KMS-11 (cell line): ENCODE results near the gene SPATA24.

Experiments used
- H2AFZ ChIP-seq: fragments of 200-600 bp; sonication (generic); 2 replicates; pipeline ENCODE4 v1.6.1; 2016; ENCODE audit warnings: antibody characterized with exemption, mixed run types, low read depth
- H3K27ac ChIP-seq: fragments of 200-600 bp; sonication (generic); 2 replicates; pipeline ENCODE4 v1.6.1; 2016; ENCODE audit warnings: mild to moderate bottlenecking, mixed run types
- H3K27me3 ChIP-seq: fragments of 200-600 bp; sonication (generic); 2 replicates; pipeline ENCODE4 v1.6.1; 2017; ENCODE audit warnings: mild to moderate bottlenecking, low read depth, mixed run types, moderate library complexity; ENCODE audit not compliant: insufficient read depth
- H3K36me3 ChIP-seq: fragments of 200-600 bp; sonication (generic); 2 replicates; pipeline ENCODE4 v1.6.1; 2017; ENCODE audit warnings: mild to moderate bottlenecking, mixed run types; ENCODE audit not compliant: insufficient read depth
- H3K4me1 ChIP-seq: fragments of 200-600 bp; sonication (generic); 2 replicates; pipeline ENCODE4 v1.6.1; 2016; ENCODE audit warnings: mild to moderate bottlenecking, low read depth, mixed run types; ENCODE audit not compliant: poor library complexity, severe bottlenecking
- H3K4me2 ChIP-seq: fragments of 200-600 bp; sonication (generic); 2 replicates; pipeline ENCODE4 v1.7.0; 2016; ENCODE audit warnings: mild to moderate bottlenecking, mixed run types
- H3K4me3 ChIP-seq: fragments of 200-600 bp; sonication (generic); IDR thresholded peaks from 2 replicates; pipeline ENCODE4 v1.6.1; 2017; ENCODE audit warnings: low read depth, low read length, mixed read lengths; ENCODE audit not compliant: insufficient read depth
- H3K79me2 ChIP-seq: fragments of 200-600 bp; sonication (generic); 2 replicates; pipeline ENCODE4 v1.6.1; 2016; ENCODE audit warnings: low read depth, mixed run types; ENCODE audit not compliant: insufficient read depth
- H3K9ac ChIP-seq: fragments of 200-600 bp; sonication (generic); 2 replicates; pipeline ENCODE4 v1.6.1; 2016; ENCODE audit warnings: mild to moderate bottlenecking, mixed run types
- H4K20me1 ChIP-seq: fragments of 200-600 bp; sonication (generic); 2 replicates; pipeline ENCODE4 v1.6.1; 2016; ENCODE audit warnings: mild to moderate bottlenecking, mixed run types; ENCODE audit not compliant: insufficient read depth
- TF ChIP-seq, protein P1 (sequence below): fragments of 200-600 bp; sonication (generic); conservative IDR thresholded peaks from 2 replicates; pipeline ENCODE4 v1.6.1; 2017; ENCODE audit warnings: low read depth, mild to moderate bottlenecking, antibody characterized with exemption, low read length, moderate library complexity, mixed read lengths

Gene SPATA24

DNA sequence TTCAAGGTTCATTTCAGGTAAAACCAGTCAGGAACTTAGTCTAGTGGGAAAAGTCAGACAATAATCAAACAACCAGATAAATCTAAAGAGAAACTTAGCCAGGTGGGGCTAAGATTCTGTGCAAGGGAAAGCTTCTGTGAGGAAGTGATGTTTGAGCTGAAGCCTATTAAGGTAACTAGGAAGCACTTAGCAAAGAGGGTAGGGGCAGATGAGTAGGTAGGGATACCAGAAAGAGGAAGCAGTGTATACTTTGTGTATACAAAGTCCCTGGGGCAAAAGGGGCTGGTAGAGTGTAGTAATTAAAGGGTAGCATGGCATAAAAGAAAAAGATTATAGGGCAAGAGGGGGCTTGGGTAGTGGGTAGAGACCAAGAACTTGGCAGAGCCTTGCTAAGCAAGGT lies 3.6 kb upstream of the SPATA24 start:
- Histone ChIP-seq H3K27me3 (no peaks in the 10 kb centered on the region), H3K79me2 (no peaks in the 10 kb centered on the region), H3K36me3 (no peaks in the 10 kb centered on the region), H3K4me1 (peaks cover 25% of the 10 kb centered on the region), H2AFZ (no peak overlapping the region), H4K20me1 (no peaks in the 10 kb centered on the region), H3K9ac (no peak overlapping the region), H3K4me2 (no peak overlapping the region), H3K27ac (no peak overlapping the region), H3K4me3 (no peak overlapping the region)
- TF ChIP-seq, protein P1, sequence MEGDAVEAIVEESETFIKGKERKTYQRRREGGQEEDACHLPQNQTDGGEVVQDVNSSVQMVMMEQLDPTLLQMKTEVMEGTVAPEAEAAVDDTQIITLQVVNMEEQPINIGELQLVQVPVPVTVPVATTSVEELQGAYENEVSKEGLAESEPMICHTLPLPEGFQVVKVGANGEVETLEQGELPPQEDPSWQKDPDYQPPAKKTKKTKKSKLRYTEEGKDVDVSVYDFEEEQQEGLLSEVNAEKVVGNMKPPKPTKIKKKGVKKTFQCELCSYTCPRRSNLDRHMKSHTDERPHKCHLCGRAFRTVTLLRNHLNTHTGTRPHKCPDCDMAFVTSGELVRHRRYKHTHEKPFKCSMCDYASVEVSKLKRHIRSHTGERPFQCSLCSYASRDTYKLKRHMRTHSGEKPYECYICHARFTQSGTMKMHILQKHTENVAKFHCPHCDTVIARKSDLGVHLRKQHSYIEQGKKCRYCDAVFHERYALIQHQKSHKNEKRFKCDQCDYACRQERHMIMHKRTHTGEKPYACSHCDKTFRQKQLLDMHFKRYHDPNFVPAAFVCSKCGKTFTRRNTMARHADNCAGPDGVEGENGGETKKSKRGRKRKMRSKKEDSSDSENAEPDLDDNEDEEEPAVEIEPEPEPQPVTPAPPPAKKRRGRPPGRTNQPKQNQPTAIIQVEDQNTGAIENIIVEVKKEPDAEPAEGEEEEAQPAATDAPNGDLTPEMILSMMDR, result no peak

DNA sequence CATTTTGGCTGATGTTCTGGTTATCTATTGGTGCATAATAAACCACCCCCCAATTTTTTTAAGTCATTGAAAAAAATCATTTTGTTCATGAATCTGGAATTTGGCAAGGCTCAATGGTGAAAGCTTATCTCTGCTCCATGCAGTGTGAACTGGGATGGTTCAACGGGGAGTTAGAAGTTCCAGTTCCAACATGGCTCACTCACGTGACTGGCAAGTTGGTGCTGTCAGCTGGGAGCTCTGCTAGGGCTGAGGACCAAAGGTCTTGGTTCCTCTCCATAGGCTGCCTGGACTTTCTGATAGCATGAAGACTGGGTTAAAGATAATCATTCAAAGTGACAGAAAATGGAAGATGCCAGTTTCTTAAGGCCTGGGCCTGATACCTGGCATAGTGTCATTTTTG lies 3.1 kb upstream of the SPATA24 start:
- Histone ChIP-seq H3K4me1 (peaks cover 21% of the 10 kb centered on the region), H4K20me1 (no peaks in the 10 kb centered on the region), H3K27me3 (no peaks in the 10 kb centered on the region), H2AFZ (no peak overlapping the region), H3K36me3 (no peaks in the 10 kb centered on the region), H3K79me2 (no peaks in the 10 kb centered on the region), H3K4me2 (no peak overlapping the region), H3K27ac (no peak overlapping the region), H3K4me3 (no peak overlapping the region), H3K9ac (no peak overlapping the region)
- TF ChIP-seq, protein P1, result no peak

DNA sequence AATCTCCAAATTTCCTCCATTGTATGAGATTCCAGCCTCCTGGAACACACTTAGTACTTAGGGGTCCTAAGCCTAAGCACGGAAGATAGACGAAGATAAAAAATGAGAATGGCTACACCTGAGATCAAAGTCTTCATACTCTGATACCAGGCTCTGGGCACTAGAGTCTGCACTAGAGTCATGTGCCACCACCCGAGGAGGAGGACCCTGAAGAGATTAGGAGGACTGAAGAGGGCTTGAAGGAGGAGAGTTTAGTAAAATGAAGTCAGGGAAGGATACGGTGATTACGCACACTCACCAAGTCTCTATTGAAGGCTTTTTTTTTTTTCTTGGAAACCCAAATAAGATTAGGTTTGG lies 573 bp upstream of the SPATA24 start:
- no peaks in the 10 kb centered on the region for H3K36me3 ChIP-seq
- H3K4me1 ChIP-seq, result peaks cover 20% of the 10 kb centered on the region
- no peaks in the 10 kb centered on the region for H3K79me2 ChIP-seq
- H3K27ac ChIP-seq, result peak overlapping the region; percentile 75
- no peaks in the 10 kb centered on the region for H4K20me1 ChIP-seq
- H3K27me3 ChIP-seq, result no peaks in the 10 kb centered on the region
- H3K9ac ChIP-seq, result peak overlapping the region; percentile 56; the same call in 1 of the 2 replicates
- peak overlapping the region; percentile 77 for H2AFZ ChIP-seq
- peak overlapping the region; percentile 67 for H3K4me2 ChIP-seq
- no peak overlapping the region for H3K4me3 ChIP-seq
- TF ChIP-seq, protein P1, result no peak

DNA sequence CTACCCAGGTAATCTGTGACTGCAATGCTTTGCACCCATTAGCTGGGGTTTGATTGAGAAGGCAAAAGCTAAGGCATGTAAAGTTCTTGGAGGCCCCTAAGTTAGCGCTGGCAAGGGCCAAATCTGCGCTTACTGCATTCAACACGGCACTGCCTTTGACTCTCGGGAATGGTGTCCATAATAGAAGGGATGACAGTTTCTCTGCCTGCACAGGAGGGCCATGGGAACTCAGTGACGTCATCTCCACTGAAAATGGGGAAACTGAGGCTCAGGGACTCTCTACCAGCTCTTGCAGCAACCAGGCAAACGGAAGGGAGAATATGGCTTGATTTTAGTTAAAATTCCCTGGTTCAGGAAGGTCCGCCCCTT lies 487 bp downstream of the SPATA24 start:
- H3K4me2 ChIP-seq, result peak overlapping the region; percentile 73
- H2AFZ ChIP-seq, result peak overlapping the region; percentile 77; the same call in 1 of the 2 replicates
- peak overlapping the region; percentile 56; the same call in 1 of the 2 replicates for H3K9ac ChIP-seq

More for the DNA sequence above, 487 bp downstream of the SPATA24 start:
- H3K36me3 ChIP-seq, result no peaks in the 10 kb centered on the region
- H3K79me2 ChIP-seq, result no peaks in the 10 kb centered on the region
- no peaks in the 10 kb centered on the region for H4K20me1 ChIP-seq
- peak overlapping the region; percentile 75 for H3K27ac ChIP-seq
- TF ChIP-seq, protein P1, result no peak
- H3K4me1 ChIP-seq, result peaks cover 24% of the 10 kb centered on the region
- no peaks in the 10 kb centered on the region for H3K27me3 ChIP-seq
- H3K4me3 ChIP-seq, result no peak overlapping the region
